ENCODE measurements around the gene CNTNAP2. TPM values are rescaled to one million over a fixed set of nuclear protein-coding genes. Genes with fewer than 3 reads are reported as not detected.

Gene CNTNAP2
- total and polyA plus RNA-seq, 9 of the 15 experiments (the other 6 are each of a cell fraction or from before 2014, with no cell fraction given), result 0.04 to 0.62 (median 0.09) TPM; not detected in 4

DNA sequence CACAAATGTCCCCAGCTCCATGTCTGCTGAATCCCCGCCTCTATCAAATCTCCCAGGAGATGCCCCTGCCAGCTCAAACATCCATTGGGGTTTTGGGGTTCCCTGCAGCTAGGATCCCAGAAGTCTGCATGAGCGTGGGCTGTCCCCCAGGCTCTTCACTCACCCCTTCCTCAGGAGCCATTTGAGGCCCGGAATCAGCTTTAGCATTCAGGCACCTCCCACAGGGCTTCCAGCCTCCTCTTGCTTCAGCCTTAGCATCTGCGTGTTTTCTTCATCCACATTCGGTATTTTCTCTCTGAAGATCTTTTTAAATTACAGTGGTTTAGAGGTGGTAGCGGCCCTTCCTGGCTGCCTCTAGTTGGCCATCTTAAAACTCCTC lies 1054.4 kb downstream of the CNTNAP2 start:
- no peak for TF ChIP-seq ZNF644 (tag; IDR thresholded peaks at IDR 0.05; ENCODE audit: low read depth)
- no peak for TF ChIP-seq SLC30A9 (CRISPR knock-in tag; IDR thresholded peaks at IDR 0.05)
- TF ChIP-seq BDP1 (IDR thresholded peaks at IDR 0.05; ENCODE audit: insufficient read depth, insufficient read length), result no peak
- no peak for TF ChIP-seq RFX5 (IDR thresholded peaks at IDR 0.05; ENCODE audit: low read depth, low read length)
- TF ChIP-seq NR2C1 (IDR thresholded peaks at IDR 0.05), result no peak
- no peak for TF ChIP-seq NR2C1 (tag; IDR thresholded peaks at IDR 0.05)
- TF ChIP-seq HCFC1 (IDR thresholded peaks at IDR 0.05; ENCODE audit: low read depth, low read length), result no peak
- TF ChIP-seq, protein P1, sequence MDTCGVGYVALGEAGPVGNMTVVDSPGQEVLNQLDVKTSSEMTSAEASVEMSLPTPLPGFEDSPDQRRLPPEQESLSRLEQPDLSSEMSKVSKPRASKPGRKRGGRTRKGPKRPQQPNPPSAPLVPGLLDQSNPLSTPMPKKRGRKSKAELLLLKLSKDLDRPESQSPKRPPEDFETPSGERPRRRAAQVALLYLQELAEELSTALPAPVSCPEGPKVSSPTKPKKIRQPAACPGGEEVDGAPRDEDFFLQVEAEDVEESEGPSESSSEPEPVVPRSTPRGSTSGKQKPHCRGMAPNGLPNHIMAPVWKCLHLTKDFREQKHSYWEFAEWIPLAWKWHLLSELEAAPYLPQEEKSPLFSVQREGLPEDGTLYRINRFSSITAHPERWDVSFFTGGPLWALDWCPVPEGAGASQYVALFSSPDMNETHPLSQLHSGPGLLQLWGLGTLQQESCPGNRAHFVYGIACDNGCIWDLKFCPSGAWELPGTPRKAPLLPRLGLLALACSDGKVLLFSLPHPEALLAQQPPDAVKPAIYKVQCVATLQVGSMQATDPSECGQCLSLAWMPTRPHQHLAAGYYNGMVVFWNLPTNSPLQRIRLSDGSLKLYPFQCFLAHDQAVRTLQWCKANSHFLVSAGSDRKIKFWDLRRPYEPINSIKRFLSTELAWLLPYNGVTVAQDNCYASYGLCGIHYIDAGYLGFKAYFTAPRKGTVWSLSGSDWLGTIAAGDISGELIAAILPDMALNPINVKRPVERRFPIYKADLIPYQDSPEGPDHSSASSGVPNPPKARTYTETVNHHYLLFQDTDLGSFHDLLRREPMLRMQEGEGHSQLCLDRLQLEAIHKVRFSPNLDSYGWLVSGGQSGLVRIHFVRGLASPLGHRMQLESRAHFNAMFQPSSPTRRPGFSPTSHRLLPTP (IDR thresholded peaks at IDR 0.05; ENCODE audit: borderline replicate concordance, extremely low read depth, insufficient read length), result no peak
- no peak for TF ChIP-seq ZNF277 (CRISPR knock-in tag; IDR thresholded peaks at IDR 0.05; ENCODE audit: borderline replicate concordance)
- TF ChIP-seq CREBBP (IDR thresholded peaks at IDR 0.05; ENCODE audit: low read depth, low read length), result no peak
- no peak for TF ChIP-seq KLF16 (IDR thresholded peaks at IDR 0.05)
- TF ChIP-seq ZNF583 (CRISPR knock-in tag; IDR thresholded peaks at IDR 0.05), result no peak
- no peak for TF ChIP-seq ZNF121 (CRISPR knock-in tag; conservative IDR thresholded peaks at IDR 0.05)
- FAIRE-seq (no peak), ATAC-seq (no peak), DNase-seq (ENCODE audit: extremely low read depth in 1 of 4, low spot score in 3 of 4) (no peak)
- Histone ChIP-seq H3K27me3 (ENCODE audit: control insufficient read depth in 2 of 2, insufficient read depth in 2 of 2, low read length in 2 of 2) (no peaks in the 10 kb centered on the region), H3K9ac (ENCODE audit: insufficient read depth in 1 of 2, low read depth in 2 of 2, low read length in 2 of 2) (no peak overlapping the region), H3K9me1 (ENCODE audit: control insufficient read depth, insufficient read depth, low read length) (no peaks in the 10 kb centered on the region), H3K9me3 (replicated peaks; ENCODE audit: control insufficient read depth, insufficient read depth, low read depth, low read length) (peaks cover 1% of the 10 kb centered on the region; the same call in 1 of the 2 replicates), H4K20me1 (replicated peaks; ENCODE audit: control insufficient read depth, insufficient read depth, low read length) (no peaks in the 10 kb centered on the region), H3K4me2 (ENCODE audit: insufficient read depth, low read length) (no peak overlapping the region), H2AFZ (ENCODE audit: low read depth, low read length) (no peak overlapping the region), H3K36me3 (ENCODE audit: control insufficient read depth, insufficient read depth, low read length) (no peaks in the 10 kb centered on the region), H3K27ac (ENCODE audit: extremely low read depth, low read depth, low read length) (no peak overlapping the region), H3K4me1 (replicated peaks in 1 of 2; ENCODE audit: control insufficient read depth in 2 of 2, insufficient read depth in 2 of 2, low read length in 2 of 2) (no peaks in the 10 kb centered on the region), H3K4me3 (no peak overlapping the region), H3K79me2 (ENCODE audit: control insufficient read depth, insufficient read depth, low read length) (no peaks in the 10 kb centered on the region)
- intact Hi-C loops (cut with micrococcal nuclease), result no loop called here
- ChIA-PET CTCF (ENCODE audit: low intra/inter-chr PET ratio) (interaction anchor here (0.7 kb wide), 1 partner anchor 16 kb away, joined by 3 read pairs; no protein-coding TSS in a partner anchor), POLR2A (no interaction called here)
- in situ Hi-C loops (cut with MboI), result no loop called here
- BruUV-seq (replicated peaks), result no TSS peak
- WGBS (ENCODE audit: insufficient coverage, low coverage, missing lambda C conversion rate), result under 1% methylated on average over 6 of the region's 6 CpGs
